K562 (cell line): ENCODE measurements around the gene ADPRHL1. TPM values are rescaled to one million over a fixed set of nuclear protein-coding genes. Genes with fewer than 3 reads are reported as not detected.

Experiments
- ARID1B ChIP-seq: fragments of 450-650 bp; IDR thresholded peaks from 2 replicates; pipeline ENCODE4 v1.6.1; 2016; ENCODE audit warnings: antibody characterized with exemption, mild to moderate bottlenecking, inconsistent platforms
- ATF2 ChIP-seq: sonication (generic); formaldehyde crosslinking; IDR thresholded peaks from 2 replicates; pipeline ENCODE4 v1.8.1; 2022; ENCODE audit warnings: missing genetic modification reagents
- ATF7 ChIP-seq: fragments of 450-650 bp; IDR thresholded peaks from 2 replicates; pipeline ENCODE4 v1.7.1; 2014; ENCODE audit warnings: mild to moderate bottlenecking, moderate library complexity
- HMBOX1 ChIP-seq: sonication (generic); IDR thresholded peaks from 2 replicates; pipeline ENCODE4 v1.6.1; 2016
- JUND ChIP-seq, 2 experiments: IDR thresholded peaks; 2 replicates in 1 of 2; 3 replicates in 1 of 2; pipeline ENCODE4 v1.6.1; 2011; ENCODE audit warnings: borderline replicate concordance in 2 of 2, low read depth in 2 of 2, low read length in 2 of 2, improper control_type of control experiment in 1 of 2, missing biosample characterization in 1 of 2, missing genetic modification characterization in 1 of 2, missing genetic modification reagents in 1 of 2
- MED1 ChIP-seq: sonication (generic); formaldehyde crosslinking; IDR thresholded peaks from 2 replicates; pipeline ENCODE4 v1.8.1; 2023; ENCODE audit warnings: missing genetic modification reagents, borderline replicate concordance
- MEIS2 ChIP-seq: fragments of 450-650 bp; IDR thresholded peaks from 2 replicates; pipeline ENCODE4 v1.6.1; 2014; ENCODE audit warnings: mild to moderate bottlenecking; ENCODE audit not compliant: partially characterized antibody
- NFE2 ChIP-seq: IDR thresholded peaks from 2 replicates; pipeline ENCODE4 v1.6.1; 2014; ENCODE audit warnings: antibody characterized with exemption, low read depth
- NR2C2 ChIP-seq, 2 experiments: fragments of 200-800 bp in 1 of 2; sonication (Bioruptor generic) in 1 of 2; sonication (generic) in 1 of 2; formaldehyde crosslinking in 1 of 2; IDR thresholded peaks; 2 replicates each; pipeline versions ENCODE4 v1.6.1 to v1.8.0; 2016 to 2022; ENCODE audit warnings: mild to moderate bottlenecking in 1 of 2, missing compliant biosample characterization in 1 of 2, missing genetic modification characterization in 1 of 2, missing genetic modification reagents in 1 of 2
- PHF20 ChIP-seq: fragments of 450-650 bp; IDR thresholded peaks from 2 replicates; pipeline ENCODE4 v1.6.1; 2018; ENCODE audit not compliant: partially characterized antibody
- PKNOX1 ChIP-seq: fragments of 450-650 bp; IDR thresholded peaks from 2 replicates; pipeline ENCODE4 v1.6.1; 2016
- SNRNP70 ChIP-seq: fragments of 200-400 bp; formaldehyde crosslinking; optimal IDR thresholded peaks from 2 replicates; pipeline ENCODE3; 2017; ENCODE audit warnings: low read depth, low read length
- TCF3 ChIP-seq: sonication (generic); formaldehyde crosslinking; IDR thresholded peaks from 2 replicates; pipeline ENCODE4 v1.4.0; 2020; ENCODE audit warnings: mild to moderate bottlenecking, missing genetic modification reagents
- ZHX1 ChIP-seq: fragments of 150-350 bp; conservative IDR thresholded peaks from 2 replicates; pipeline ENCODE4 v1.6.1; 2014; ENCODE audit warnings: low read length
- ZNF184 ChIP-seq: sonication (generic); formaldehyde crosslinking; IDR thresholded peaks from 2 replicates; pipeline ENCODE4 v1.5.0; 2020; ENCODE audit warnings: missing genetic modification reagents
- polyA plus RNA-seq, 8 experiments: library from polyadenylated mRNA; depleted of rRNA in 4 of 8; stranded (reverse) in 5 of 8; unstranded in 3 of 8; fragments of >200 nt; fragmentation: Nextera tagmentation in 2 of 8; fragmentation: Illumina TruSeq in 1 of 8; extraction: Ambion mirVana in 2 of 8; extraction: Trizol in 1 of 8; gene quantifications; 2 replicates each; pipeline versions ENCODE4 v1.2.1 to v1.2.3, GENCODE V29; 2011 to 2014; ENCODE audit warnings: inconsistent platforms in 1 of 8, missing spikeins in 1 of 8
- total RNA-seq, 7 experiments: library from RNA; depleted of rRNA in 6 of 7; stranded (reverse); fragments of >200 nt in 6 of 7; fragmentation: Illumina TruSeq in 2 of 7; extraction: Trizol in 2 of 7; gene quantifications; 2 replicates each; pipeline versions ENCODE4 v1.2.1 to v1.2.3, GENCODE V29; 2011 to 2021; ENCODE audit warnings: low replicate concordance in 1 of 7

ADPRHL1 gene
- total and polyA plus RNA-seq, 9 of the 15 experiments (the other 6 are each of a cell fraction or from before 2014, with no cell fraction given) = 0.06 to 0.76 (median 0.37) TPM; not detected in 1

- TF ChIP-seq ATF2 (CRISPR knock-in tag) (no peak), ARID1B (no peak), HMBOX1 (peak; percentile 27; the same call in 1 of the 2 replicates), PHF20 (no peak), MEIS2 (peak; percentile 15), TCF3 (CRISPR knock-in tag) (peak; percentile 20; the same call in 1 of the 2 replicates), ATF7 (no peak), SNRNP70 (no peak), PKNOX1 (no peak), ZHX1 (no peak), ZNF184 (CRISPR knock-in tag) (no peak), NR2C2 (CRISPR knock-in tag; IDR thresholded peaks at IDR 0.05) (no peak), NR2C2 (tag; IDR thresholded peaks at IDR 0.05) (peak; percentile 27; the same call in 1 of the 2 replicates), JUND (IDR thresholded peaks at IDR 0.05; ENCODE audit: borderline replicate concordance, low read depth, low read length) (no peak), JUND (tag; IDR thresholded peaks at IDR 0.05; ENCODE audit: borderline replicate concordance, low read depth, low read length) (no peak), NFE2 (no peak), MED1 (CRISPR knock-in tag) (no peak)
- TF ChIP-seq, all 486 proteins: peak for 6
Measured at GRCh38 chr13:113397608-113398425, 55.5 kb downstream of the ADPRHL1 start (continued).
